Measurements from ENCODE around the gene TGM2.

Gene TGM2

DNA sequence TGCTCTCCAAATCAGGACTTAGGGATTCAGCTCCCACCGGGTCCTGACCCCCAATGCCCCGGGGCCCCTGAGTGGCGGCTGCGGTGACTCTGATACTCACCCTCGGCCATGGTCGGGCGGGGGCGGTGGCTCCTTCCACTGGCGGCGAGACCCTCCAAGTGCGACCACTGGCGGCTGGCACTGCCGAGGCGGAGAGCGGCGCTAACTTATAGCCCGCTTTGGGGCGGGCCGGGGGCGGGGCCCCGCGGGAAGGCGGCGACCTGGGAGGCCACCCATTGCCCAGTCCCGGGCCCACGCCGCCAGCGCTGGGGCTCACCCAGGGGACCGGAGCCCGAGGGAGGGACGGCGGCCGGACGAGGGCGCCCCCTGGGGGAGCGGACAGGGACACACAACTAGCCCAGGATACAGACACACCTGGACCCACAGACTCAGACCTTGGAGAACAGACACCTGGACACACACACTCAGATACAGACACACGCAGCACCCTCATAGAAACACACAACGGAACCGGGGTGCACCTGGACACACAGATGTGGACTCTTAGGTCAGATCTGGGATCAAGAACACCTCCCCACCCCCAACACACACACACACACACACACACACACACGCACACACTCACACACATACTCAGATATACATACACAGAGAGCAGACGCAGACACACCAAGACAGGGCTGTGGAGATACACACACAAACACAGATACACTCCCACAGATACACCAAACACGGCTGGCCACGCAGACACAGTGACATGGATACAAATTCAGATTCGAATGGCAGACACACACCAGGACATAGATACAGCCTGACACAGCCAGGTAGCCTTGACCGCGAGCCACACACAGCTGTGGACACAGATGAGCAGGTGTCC is at the start of gene TGM2:
TGM2 (minus strand) TSS at position 182 of the 877 bp plus-strand sequence; CDS start at position 110, 72 bp downstream.
- peak; percentile 74 for DNase-seq

DNA sequence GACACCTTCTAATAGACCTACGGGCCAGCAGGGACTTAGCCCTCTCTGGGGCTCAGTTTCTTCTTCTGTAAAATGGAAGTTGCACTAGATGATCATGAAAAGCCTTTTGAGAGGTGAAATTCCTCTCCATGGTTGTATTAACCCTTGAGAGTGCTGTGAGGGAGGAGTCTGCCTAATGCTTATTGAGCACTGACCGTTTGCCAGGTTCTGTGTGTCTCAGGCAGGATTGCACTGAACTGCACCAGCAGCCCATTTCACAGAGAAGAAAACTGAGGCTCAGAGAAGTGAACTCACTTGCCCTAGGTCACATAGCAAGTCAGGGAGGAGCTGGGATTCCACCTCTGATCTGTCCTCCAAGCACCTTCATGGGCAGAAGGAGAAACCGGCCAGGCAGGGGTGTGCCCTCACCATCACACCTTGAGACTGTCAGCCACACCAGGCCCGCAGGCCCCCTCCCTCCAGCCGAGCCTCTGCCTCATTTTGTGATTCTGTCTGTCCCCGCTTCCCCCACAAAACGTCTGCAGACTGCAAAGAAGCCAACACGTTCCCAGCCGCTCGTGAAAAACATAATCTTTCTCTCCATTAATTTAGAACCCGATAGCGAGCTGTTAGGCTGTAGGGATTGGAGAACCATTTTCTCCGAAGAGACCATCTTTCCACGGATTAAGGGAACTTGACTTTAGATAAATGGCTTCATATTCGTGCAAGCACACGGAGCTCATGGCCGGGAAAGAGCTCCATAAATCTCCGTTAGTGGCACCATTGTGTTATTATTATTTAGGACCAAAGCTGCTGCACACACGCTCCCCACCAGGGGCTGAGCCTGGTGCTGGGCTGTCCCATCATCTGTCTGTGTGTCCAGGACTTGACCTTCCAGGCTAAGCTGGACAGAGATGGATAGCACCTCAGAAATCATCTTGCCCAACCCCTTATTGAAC is 49.5 kb upstream of the TGM2 start:
- DNase-seq, result no peak

DNA sequence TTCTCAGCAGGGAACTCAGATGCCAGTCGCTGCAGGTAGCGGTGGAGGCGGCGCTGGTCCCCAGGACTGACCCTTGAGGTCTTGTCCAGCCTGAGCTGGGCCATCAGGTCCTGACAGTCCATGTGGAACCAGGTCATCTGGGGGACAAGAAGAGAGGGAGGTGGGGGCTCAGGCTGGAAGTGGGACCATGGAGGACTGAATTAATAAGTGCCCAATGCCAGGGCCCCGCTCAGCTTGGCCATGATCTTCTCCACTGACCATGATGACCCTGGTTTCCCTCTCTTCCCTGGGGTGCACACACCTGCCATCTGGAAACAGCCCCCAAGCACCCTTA is 48.5 kb upstream of the TGM2 start:
- no peak for DNase-seq

DNA sequence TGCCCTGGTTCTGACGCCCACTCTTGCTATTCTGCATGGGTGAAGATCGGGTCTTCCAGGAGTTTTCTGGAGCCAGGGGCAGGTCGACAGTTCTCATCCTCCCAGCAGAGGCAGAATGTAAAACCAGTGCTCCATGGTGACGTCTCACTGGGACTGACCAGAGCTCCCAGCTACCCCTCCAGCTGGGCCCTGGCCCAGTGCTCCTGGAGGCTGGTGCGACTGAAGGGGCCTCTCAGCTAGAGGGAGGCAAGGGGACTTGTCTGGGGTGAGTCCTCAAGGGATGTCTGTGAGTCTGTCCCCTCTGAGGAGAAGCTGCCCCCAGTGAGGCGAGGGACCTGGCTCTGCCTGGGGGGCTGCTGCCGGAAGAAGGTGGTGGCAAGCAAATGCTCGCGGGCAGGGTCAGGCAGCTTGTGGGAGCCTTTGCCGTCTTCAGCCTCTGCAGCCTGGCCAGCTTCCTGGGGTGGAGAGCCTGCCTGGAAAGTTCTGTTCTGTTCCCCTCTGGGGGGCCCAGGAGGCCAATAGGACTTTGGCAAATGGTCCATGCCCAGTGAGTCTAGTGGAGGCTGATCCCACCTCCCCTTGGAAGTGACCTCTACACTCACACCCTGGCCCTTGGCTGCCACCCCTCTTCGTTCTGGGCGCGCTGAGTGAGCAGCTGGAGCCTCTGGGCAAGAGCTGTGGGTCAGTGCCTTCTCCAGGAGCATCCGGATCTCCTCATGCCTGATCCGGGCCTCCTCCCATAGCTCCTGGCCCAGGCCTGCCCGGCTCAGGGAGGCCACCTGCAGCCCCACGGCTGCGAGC is 47.9 kb upstream of the TGM2 start:
- no peak for DNase-seq

DNA sequence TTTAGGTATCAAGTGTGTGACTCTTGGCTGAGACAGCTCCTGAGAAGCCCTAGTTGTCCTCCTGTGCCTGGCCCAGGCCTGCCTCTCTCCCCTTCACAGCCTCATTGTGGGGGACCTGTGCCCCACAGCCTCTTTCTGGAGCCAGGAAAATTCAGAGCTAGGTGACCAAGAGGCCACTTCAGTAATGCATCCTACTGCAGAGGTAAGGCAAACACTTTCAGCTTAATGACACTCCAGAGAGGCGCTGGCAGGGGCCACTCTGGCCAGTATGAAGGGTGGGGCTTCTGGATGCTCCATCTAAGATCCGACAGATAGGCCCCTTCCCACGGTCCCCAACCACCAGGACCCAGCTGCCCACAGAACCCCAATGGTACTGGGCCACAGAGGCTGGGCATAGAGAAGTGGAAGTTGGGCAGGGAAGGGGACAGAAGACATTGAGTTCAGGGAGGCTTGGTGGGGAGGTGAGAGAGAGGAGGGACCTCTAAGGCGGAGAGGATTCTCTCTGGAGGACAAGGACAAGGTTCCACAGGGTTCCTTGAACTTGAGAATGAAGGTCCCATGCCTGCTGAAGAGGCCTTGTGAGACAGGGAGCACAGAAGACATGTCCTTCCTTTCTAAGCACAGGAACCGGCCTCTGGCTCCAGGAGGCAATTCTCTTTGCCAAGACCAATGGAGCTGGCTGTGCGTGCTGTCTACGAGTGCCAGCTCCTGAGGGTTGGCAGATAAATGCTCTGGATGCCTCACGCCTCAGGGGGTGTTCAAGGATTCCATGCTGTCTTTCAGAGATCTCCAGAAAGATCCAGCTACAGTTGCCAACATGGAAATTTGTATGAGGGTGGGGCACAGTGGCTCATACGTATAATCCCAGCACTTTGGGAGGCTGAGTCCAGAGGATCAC is 46.4 kb upstream of the TGM2 start:
- no peak for DNase-seq

DNA sequence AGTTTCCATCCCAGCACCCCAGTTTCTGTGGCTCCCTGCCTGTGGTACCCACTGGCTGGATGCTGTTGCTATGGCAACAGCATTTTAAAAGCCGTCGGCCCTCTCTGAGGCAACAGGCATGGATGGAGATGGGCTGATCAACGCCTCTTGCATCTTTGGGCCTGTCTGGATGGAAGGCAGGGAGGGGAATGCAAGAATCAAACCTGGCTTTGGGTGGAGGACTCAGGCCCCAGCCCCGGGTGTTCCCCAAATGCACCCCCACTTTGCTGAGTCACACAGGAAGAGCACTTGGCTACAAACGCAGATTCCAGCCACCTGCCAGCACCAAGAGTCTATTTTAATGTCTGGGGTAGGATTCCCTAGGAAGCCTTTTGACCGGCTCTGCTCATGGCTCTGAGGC is 45.7 kb upstream of the TGM2 start:
- no peak for DNase-seq

DNA sequence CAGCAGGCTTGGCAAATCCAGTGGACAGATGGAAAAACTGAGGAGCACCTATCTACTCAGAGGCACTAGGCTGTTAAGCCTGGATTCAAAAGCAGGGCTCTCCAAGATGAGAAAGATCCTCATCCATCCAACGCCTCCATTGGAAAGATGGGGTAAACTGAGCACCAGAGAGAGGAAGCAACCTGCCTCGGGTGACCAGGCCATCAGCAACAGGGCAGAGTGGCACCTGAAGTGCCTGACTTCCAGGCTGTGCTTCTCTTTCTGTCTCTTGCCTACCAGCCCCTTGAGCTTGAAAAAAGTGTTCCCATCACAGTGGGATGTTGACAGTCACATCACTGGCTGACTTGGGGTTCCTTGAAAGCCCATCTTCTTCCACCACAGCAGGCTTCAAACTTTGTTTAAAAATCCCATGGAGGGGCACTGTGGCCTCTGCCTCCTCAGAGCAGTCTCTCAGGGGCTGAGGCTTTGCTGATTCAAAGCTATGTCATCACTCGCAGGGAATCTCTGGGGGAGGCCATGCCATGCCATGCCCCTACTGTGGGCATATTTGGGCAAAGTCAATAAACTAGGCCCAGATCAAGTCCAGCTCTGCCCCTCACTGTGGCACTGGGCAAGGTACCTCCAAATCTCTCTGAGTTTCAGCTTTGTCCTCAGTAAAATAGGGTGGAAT is 44.8 kb upstream of the TGM2 start:
- no peak for DNase-seq

DNA sequence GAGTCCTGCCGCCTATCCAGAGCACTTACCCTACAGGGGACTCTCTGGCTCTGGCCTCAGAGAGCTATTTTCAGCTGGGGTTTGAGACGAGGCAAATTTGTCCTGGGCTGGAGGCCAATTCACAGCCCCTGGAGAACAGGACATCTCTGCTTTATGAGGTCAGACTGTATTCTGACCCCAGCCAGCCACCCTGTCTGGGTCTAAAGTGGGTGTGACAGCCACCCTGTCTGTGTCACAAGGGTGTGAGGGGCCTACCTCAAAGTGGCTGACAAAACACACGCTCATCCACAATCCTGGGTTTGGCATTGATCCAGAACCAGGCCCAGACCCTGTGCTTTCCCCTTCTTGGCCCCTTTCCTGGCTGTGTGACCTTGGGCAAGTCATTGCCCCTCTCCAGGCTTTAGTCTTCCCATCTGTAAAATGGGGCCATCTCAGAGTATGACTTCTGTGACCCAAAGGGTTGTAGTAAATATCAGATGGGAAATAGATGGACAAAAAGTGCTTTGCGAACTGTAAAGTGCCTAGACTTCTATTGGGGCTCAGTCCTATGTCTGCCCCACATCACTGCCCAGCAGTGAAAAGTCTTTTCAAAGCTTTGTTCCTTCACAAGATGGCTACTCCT is 44.1 kb upstream of the TGM2 start:
- DNase-seq, result no peak

DNA sequence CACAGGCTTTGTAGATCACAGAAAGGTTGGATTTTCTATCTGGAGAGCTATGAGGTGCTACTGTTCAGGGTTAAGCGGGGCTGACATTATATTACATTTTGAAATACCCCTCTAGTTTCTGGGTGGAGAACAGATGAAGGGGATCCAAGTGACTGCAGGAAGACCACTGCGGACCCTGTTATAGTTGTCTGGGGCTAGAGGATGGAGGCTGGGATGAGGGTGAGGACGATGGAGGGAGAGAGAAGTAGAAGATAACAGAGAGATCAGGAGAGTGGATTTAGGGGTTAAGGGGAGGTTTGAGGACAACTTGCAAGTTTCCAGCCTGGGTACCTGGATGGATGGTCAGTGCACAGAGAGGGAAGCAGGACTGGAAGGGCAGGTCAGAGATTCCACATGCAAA is 43.5 kb upstream of the TGM2 start:
- no peak for DNase-seq

DNA sequence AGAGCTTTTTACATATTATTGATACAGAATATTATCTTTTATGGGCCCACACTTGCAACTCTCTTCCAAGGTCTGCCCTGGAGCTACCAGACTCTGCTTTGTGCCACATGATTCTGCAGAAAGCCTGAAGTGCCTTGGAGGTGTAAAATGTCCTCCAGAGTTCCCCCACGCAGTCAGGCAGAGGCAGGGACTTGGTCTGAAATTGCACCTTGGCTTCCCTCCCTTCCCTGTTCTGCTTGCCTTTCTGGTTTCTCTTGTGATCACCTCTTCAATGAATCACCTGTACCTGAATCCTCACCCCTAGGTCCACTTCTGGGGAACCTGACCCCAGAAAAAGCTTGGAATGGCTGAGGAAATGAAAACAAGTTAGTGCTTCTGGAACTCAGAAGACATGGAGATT is 43.0 kb upstream of the TGM2 start:
- no peak for DNase-seq

DNA sequence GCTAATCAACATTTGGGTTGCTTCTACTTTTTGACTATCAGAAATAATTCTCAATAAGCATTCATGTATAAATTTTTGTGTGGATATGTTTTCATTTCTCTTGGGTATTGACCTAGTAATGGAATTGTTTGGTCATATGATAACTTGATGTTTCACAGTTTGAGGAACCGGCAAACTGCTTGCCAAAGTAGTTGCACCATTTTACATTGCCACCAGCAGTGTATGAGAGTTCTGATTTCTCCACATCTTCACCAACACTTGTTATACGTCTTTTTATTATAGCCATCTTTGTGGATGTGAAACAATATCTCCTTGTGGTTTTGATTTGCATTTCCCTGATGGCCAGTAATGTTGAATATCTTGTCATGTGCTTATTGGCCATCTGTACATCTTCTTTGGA is 42.6 kb upstream of the TGM2 start:
- DNase-seq, result no peak

DNA sequence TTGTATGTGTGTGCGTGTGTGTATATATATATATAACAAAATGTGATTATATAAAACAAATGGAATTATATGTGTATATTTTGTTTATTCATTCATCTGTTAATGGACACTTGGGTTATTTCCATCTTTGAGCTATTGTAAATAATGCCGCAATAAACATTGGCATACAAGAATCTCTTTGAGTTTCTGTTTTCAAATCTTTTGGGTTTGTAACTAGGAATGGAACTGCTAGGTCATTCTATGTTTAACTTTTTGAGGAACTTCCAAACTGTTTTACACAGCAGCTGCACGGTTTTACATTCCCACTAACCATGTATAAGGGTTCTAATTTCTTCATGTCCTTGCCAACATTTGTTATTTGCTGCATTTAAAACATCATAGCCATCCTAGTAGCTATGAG is 39.9 kb upstream of the TGM2 start:
- DNase-seq, result no peak

DNA sequence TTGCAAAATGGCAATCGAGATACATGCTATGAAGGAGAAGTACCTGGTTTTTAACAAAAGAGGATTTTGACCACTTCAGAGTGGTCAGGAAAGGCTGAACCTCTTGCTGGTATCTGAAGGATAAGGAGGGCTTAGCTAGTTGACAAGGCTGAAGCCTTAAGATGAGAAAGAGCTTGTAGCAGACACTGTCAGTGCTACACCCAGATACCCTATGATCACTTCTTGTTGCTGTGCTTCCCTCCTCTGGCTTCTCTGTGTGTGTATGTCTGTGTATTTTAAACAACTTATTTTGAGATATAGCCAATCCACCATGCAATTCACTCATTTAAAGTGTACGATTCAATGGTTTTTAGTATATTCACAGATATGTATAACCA is 38.9 kb upstream of the TGM2 start:
- DNase-seq, result no peak

DNA sequence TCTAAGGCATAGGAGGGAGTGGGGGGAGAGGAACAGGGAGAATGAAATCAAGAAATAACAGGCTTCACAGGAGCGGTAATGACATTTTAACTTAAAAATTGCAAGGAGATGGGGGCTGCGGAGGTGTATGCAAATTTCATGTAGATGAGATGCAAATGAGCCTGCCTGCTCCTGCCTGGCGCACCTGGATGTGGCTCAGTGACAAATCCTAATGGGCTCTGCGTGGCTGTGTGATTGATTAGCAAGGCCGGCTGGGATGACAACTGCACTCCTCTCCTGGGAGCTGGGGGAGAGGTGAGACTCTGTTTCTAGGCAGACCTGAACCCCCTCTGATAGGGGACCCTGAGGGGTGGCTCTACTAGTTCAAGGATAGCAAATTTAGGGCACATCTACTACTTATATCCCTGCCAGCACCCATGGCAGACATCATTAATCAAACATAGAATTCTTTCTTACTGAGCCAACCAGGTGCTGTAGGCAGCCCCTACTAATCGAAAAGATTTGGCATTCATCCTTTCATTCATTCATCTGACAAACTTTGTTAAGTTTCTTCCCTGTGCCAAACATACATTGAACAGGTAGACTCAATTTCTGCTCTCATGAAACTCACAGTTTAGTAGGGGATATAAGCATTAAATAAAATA is 38.4 kb upstream of the TGM2 start:
- no peak for DNase-seq

DNA sequence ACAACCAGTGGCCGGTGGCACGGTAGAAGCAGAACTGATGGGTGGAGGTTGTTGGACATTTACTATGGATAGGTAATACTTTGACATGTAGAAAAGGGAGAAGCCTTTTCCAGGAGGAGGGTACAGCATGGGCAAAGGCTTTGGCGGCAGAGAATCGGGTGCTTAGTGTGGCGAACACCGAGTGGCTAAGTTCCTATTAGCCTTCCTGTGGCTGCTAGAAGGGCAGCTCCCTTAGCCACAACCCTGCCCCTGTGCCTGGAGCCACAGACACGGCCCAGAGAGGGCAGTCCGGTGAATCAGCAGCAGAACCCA is 37.9 kb upstream of the TGM2 start:
- no peak for DNase-seq

DNA sequence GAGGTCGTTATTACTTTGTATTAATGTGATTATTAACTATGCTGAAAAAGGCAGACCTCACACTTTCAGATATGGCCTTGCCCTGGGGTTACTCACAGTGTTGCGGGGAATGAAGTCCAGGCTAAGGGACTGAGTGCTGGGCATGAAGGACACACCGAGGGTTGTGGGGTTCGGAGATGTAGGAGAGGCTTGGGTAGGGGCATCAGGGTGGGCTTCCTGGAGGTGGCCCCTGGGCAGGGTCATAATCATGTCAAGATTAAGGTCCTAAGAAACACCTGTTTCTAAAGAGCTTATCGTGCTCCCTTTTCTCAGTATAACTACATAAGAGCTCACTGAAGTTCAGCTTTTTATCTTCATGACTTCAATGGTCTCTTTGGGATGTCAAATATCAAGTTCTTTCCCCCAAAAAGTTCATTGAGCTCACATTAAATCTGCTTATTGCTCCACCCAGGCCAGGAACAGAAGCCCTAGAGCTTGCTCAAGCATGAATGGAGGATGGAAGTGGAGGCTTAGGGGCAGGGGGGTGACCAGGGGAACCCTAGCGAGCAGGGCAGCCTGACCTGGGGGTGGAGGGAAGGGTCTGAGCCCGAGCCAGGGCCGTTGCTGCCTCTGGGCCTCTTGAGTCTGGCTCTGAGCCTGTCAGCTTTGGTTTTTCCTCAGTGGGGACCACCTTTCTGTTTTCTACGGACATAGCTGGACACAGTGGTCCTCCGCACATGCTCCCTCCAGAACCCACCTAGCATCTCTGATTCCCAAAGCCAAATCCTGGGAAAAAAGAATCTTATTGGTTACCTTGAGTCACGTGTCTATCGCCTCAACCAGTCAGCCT is 37.3 kb upstream of the TGM2 start:
- DNase-seq, result no peak

DNA sequence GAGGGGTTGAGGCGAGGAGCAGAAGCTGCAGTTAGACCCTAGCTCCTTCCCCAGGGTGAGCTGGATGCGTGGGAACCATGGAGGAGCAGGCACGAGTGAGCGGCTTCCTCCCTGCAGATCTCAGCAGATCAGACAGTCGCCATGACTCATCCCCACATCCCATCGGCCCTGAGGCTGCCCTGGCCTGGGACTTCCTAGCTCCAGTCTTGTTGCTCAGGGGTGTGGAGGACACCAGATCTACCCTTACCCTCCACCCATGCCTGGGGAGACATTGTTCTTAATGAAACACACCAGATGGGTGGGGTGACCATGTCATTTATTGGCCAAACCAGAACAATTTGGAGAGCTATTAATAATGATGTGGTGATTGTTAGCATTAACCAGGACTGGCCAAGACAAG is 36.3 kb upstream of the TGM2 start:
- no peak for DNase-seq

DNA sequence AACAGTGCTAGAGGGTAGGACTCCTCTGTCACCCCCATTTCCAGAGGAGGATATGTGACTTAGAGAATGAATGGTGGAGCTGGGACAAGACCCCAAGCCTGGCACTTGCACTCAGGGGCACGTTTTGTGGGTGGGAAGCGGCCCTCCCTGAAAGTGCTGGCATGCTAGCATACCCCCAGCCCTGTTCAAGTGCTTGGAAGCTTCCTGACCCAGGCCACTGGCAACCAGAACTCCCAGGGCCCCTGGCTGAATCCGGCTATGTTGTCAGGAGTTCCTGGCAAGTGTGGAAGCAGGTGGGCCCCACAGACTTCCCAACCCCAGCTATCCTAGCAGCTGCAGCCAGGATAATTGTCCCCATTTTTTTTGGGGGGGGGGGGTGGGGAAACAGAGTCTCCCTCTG is 35.6 kb upstream of the TGM2 start:
- DNase-seq, result no peak

DNA sequence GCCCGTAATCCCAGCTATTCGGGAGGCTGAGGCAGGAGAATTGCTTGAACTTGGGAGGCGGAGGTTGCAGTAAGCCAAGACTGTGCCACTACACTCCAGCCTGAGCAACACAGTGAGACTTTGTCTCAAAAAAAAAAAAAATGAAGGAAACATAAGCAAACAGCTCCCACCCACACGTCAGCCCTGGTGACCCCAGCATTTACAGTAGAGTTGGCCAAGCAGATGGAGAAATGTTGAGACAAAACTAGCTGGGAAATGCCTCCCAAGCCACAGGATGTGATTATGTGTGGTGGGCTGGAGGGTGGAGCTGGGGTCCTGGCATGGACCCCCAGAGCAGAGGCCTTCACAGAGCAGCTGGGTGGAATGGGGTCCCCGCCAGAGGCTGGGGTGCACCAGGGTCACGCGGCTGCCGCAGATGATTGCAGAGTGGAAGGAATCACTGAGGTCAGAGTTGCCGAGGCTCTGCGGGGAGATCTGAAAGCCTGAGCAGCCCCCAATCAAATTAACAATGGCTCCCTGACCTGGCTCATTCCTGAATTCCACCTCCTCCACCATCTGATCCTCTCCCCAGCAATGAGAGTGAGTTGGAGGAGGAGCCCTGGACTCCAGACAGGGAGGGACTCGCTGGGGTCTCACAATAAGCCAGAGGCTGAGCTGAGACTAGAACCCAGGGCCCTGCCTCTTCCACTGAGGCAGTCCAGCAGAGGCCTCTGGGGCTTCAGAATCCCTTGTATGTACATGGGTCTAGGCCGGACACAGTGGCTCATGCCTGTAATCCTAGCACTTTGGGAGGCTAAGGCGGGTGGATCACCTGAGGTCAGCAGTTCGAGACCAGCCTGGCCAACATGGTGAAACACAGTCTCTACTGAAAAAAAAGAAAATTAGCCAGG is 34.7 kb upstream of the TGM2 start:
- no peak for DNase-seq

All from eye (tissue), 1 donor.